Duodenal mucosa (tissue), 2 donors: Measurements from ENCODE around the gene NDUFS7.

ENCODE experiments used
- H3K27ac ChIP-seq: one replicate; pipeline ENCODE4 v1.7.0; 2013; ENCODE audit warnings: low read depth, low read length
- H3K27me3 ChIP-seq, 2 donors: one replicate each; pipeline ENCODE4 v1.7.0; 2013; ENCODE audit warnings: low read length in 2 of 2, control low read depth in 1 of 2; ENCODE audit not compliant: insufficient read depth in 2 of 2, control insufficient read depth in 1 of 2
- H3K36me3 ChIP-seq, 2 donors: one replicate each; pipeline ENCODE4 v1.7.0; 2013; ENCODE audit warnings: low read length in 2 of 2, control low read depth in 1 of 2; ENCODE audit not compliant: insufficient read depth in 2 of 2, control insufficient read depth in 1 of 2
- H3K4me1 ChIP-seq, 2 donors: one replicate each; pipeline ENCODE4 v1.7.0; 2013; ENCODE audit warnings: low read length in 2 of 2, control low read depth in 1 of 2; ENCODE audit not compliant: insufficient read depth in 2 of 2, control insufficient read depth in 1 of 2
- H3K4me3 ChIP-seq, 2 donors: one replicate each; pipeline ENCODE4 v1.7.0; 2013; ENCODE audit warnings: low read length in 2 of 2, low read depth in 1 of 2
- H3K9ac ChIP-seq, 2 donors: one replicate each; pipeline ENCODE4 v1.7.0; 2013; ENCODE audit warnings: low read length in 2 of 2, low read depth in 1 of 2
- H3K9me3 ChIP-seq, 2 donors: one replicate each; pipeline ENCODE4 v1.7.0; 2013; ENCODE audit warnings: low read length in 2 of 2, control low read depth in 1 of 2; ENCODE audit not compliant: control insufficient read depth in 1 of 2

The NDUFS7 gene

DNA sequence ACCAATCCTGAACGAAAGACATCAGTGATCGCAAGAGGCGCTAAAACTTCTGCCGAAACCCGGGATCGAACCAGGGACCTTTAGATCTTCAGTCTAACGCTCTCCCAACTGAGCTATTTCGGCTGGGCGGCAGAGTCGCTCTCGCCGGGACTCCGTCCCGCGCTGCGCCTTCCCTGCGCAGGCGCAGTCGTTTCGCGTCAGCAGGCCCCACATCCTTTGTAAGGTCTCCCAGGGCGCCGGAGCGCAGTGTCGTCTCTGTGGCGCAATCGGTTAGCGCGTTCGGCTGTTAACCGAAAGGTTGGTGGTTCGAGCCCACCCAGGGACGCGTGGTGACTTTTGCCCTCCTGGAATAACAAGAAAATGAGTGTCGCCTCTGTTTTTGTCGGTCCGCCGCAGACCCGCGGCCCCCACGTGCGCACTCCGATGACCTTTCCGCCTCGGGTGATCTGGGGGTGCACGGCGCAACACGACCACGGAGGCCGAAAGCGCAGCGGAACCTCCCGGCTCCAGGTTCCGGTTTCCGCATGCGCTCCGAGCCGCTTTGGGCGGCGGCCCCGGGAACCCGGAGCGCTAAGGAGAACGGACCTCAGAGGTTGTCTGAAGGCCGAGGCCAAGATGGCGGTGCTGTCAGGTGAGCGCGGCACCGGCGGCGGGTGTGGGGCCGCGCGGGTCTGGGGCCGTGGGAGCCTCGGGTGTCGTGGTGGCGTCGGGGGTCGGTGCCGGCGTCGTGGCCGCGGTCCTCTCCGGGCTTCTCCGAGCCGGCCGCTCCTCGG is at the start of gene NDUFS7:
Gene NDUFS7 (plus strand): TSS at position 596 of the 773 bp plus-strand sequence. CDS start 20 bp downstream, at position 616.
- Histone ChIP-seq H3K36me3 (peaks cover 0 to 17% of the 10 kb centered on the region in 2 donors), H3K27me3 (no peaks in the 10 kb centered on the region), H3K27ac (peak within 1 kb of the TSS; percentile 96), H3K4me3 (peak within 1 kb of the TSS; percentile 91 to 95), H3K4me1 (peaks cover 0 to 19% of the 10 kb centered on the region in 2 donors), H3K9ac (peak within 1 kb of the TSS; percentile 92 to 100), H3K9me3 (no peaks in the 10 kb centered on the region)

DNA sequence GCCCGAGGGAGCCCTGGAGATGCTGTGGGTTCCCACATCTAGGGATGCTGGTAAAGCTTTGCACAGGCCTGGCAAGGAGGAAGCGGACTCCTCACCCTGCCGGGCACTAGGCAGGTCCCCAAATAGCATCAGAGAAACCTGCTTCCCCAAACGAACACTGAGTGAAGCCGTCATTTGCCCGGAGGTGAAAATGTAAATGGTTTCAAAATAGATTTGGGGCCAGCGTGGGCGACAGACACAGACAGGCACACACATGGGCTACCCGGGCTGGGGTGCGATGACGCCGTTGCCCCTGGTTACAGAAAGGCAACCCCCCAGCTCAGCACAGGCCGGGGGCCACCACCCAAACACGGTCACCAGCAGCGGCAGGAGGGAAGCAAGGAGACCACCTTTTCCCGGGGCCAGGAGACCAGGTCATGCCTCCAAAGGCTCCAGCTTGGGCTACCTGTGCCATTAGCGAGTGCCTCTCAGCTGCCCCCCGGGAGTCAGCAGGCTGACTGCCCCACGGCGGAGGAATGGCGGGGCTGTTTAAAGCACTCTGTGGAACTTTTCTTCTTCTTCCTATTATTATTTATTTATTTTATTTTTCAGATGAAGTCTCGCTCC is 47.5 kb upstream of the NDUFS7 start:
- no peak overlapping the region for H3K4me3 ChIP-seq
- no peak overlapping the region for H3K9ac ChIP-seq
- no peak overlapping the region for H3K27ac ChIP-seq
- H3K9me3 ChIP-seq, result no peaks in the 10 kb centered on the region
- H3K36me3 ChIP-seq, result no peaks in the 10 kb centered on the region
- peaks cover 0 to 6% of the 10 kb centered on the region in 2 donors for H3K27me3 ChIP-seq
- H3K4me1 ChIP-seq, result no peaks in the 10 kb centered on the region

DNA sequence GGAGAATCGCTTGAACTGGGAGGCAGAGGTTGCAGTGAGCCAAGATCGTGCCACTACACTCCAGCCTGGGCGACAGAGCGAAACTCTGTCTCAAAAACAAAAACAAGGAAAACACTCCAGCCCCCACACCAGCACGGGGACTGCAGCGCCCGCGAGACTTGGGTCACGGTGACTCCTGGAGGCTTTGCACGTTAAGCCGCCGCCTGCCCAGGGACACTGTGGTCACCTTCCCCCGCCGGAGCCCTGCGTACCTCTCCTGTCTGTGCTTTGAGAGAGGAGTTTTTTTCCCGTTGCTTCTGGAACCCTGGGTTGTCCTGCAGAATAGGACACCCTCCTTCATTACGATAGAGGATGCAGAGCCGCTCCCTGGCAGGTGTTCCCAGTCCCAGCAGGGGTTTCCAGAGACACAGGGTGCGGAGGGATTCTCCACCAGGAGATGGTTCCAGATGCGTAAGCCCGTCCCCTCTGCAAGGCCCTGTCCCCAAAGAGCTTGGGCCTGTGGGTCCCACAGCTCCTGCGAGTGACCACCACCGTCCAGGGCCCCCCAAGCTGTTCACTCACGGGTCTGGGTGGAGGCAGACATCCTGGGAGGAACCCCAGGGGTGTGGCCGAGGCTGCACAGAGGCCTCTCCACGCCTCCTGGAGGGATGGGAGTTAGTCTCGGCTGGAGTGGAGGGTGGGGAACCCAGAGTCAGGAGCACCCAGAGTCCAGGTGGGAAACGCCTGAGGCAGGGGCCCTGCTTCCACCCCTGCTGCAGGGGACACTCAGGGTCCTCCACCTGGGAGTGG is 42.8 kb upstream of the NDUFS7 start:
- Histone ChIP-seq H3K36me3 (no peaks in the 10 kb centered on the region), H3K27ac (no peak overlapping the region), H3K27me3 (no peaks in the 10 kb centered on the region), H3K9me3 (no peaks in the 10 kb centered on the region), H3K9ac (no peak overlapping the region), H3K4me1 (no peaks in the 10 kb centered on the region), H3K4me3 (no peak overlapping the region)

DNA sequence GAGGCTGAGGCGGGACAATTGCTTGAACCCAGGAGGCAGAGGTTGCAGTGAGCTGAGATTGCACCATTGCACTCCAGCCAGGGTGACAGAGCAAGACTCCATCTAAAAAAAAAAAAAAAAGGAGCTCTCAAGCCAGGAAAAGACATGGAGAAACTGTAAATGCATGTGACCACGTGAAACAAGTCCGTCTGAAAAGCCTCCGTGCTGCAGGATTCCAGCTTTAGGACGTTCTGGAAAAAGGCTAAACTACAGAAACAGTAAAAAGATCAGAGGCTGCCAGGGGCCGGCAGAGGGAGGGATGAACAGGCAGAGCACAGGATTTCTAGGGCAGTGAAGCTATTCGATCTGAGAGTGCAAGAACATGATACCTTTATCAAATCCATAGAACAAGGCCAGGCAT is 40.7 kb upstream of the NDUFS7 start:
- no peak overlapping the region for H3K27ac ChIP-seq

DNA sequence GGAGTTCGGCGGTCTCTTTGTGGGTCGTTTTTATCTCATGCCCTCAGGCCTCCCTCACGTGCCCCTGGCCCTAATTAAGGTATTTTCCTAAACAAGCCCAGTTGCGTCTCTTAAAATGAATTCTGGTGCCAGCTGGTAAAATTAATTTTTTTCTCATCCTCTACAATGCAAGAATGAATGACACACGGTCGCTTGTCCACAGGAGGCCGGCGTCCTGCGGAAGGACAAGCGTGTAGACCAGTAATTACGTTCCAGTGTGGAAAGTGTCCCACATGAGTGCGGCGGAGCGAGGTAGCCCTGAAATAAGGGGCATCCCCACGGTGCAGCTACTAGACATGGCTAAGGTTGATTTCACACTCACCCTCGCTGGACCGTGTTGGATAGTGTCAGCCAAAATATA is 34.5 kb upstream of the NDUFS7 start:
- H3K4me3 ChIP-seq, result no peak overlapping the region
- H3K36me3 ChIP-seq, result no peaks in the 10 kb centered on the region
- no peaks in the 10 kb centered on the region for H3K27me3 ChIP-seq
- no peaks in the 10 kb centered on the region for H3K9me3 ChIP-seq
- no peak overlapping the region for H3K27ac ChIP-seq
- H3K9ac ChIP-seq, result no peak overlapping the region
- H3K4me1 ChIP-seq, result no peaks in the 10 kb centered on the region

More for the DNA sequence above, 40.7 kb upstream of the NDUFS7 start:
- Histone ChIP-seq H3K4me1 (no peaks in the 10 kb centered on the region), H3K27me3 (no peaks in the 10 kb centered on the region), H3K36me3 (no peaks in the 10 kb centered on the region), H3K4me3 (no peak overlapping the region), H3K9me3 (no peaks in the 10 kb centered on the region), H3K9ac (no peak overlapping the region)

DNA sequence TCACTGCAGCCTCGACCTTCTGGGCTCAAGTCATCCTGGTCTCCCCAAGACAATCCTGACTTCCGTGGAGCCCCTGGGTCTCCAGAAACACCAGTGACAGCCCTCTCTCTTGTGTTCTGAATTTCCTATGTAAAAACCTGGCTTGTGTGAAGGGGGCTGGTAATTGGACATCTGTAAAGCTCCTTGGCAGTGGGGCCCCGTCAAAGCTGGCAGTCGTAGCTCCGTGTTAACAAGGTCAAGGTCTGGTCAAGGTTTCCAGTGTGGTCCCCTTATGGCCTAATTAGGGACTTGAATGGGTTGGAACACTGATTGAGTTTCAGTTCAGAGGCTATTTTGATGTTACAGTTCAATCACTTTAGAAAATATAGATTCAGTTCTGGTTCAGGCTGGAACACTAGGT is 32.8 kb upstream of the NDUFS7 start:
- Histone ChIP-seq H3K27ac (no peak overlapping the region), H3K4me3 (no peak overlapping the region), H3K4me1 (peaks cover 5 to 6% of the 10 kb centered on the region in 2 donors)

DNA sequence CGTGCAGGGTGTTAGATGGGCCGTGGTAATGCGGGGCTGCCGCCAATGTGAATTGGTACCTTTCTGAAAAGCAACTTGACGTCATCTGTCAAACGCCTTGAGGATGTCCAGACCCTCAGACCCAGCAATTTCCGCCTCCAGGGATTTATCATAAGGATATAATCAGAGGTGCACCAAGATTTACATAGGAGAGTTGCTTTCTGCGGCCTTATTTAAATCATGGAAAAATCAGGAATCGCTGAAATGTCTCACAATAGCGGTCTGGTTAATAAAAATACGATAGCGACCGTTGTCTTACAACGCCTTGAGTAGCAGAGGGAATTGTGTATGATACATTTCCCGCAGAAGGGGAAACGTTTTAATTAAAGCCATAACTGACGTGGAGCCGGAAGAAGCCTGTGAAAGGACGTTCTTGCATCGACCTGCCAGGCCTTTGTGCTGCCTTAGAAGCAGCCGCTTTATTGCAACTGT is 32.3 kb upstream of the NDUFS7 start:
- H3K9me3 ChIP-seq, result no peaks in the 10 kb centered on the region
- no peak overlapping the region for H3K9ac ChIP-seq
- peaks cover 10 to 11% of the 10 kb centered on the region in 2 donors for H3K4me1 ChIP-seq
- no peak overlapping the region for H3K4me3 ChIP-seq
- H3K36me3 ChIP-seq, result no peaks in the 10 kb centered on the region
- H3K27ac ChIP-seq, result no peak overlapping the region
- no peaks in the 10 kb centered on the region for H3K27me3 ChIP-seq

More for the DNA sequence above, 32.8 kb upstream of the NDUFS7 start:
- Histone ChIP-seq H3K9me3 (no peaks in the 10 kb centered on the region), H3K36me3 (no peaks in the 10 kb centered on the region), H3K27me3 (no peaks in the 10 kb centered on the region), H3K9ac (no peak overlapping the region)

DNA sequence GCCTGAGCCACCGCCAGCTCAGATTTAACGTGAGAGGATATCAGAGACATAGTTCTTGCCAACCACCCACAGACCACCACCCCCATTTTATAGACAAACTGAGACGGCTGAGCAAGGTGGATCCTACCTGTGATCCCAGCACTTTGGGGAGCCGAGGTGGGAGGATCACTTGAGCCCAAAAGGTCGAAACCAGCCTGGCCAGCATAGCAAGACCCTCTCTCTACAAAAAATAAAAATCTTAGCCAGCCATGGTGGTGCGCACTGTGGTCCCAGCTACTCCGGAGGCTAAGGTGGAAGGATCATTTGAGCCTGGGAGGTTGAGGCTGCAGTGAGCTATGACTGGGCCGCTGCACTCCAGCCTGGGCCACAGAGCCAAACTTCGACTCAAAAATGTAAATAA is 30.6 kb upstream of the NDUFS7 start:
- H3K36me3 ChIP-seq, result peaks cover 4 to 8% of the 10 kb centered on the region in 2 donors
- H3K9ac ChIP-seq, result no peak overlapping the region
- no peaks in the 10 kb centered on the region for H3K9me3 ChIP-seq
- H3K27me3 ChIP-seq, result no peaks in the 10 kb centered on the region
- H3K27ac ChIP-seq, result no peak overlapping the region
- no peak overlapping the region for H3K4me3 ChIP-seq
- H3K4me1 ChIP-seq, result peaks cover 10 to 16% of the 10 kb centered on the region in 2 donors

DNA sequence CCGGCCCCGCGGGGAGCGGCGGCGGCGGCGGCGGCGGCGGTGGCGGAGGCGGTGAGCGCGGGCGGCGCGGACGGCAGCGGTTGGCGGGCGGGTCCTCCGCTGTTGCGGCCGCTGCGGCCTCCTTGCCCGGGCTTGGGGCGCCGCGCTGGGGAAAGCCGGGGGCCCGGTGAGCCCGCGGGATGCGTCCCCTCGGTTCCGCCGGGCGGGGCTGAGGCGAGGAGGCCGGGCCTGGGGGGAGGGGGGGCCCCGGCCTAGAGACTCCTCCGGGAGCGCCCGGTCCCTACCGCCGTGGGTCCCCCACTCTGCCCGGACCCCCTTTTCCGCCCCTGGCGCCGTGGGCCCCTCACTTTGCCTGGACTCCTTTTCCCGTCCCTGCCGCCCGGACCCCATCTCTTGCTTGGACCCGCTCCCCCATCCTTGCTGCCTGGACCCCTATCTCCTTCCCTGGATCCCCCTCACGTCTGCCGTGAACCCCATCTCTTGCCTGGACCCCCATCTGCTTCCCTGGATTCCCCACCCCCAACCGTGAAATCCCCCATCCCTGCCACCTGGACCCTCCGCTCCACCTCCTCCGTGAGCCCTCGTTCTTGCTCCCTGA is 28.6 kb upstream of the NDUFS7 start:
- Histone ChIP-seq H3K9ac (peak overlapping the region; percentile 69 to 76), H3K9me3 (no peaks in the 10 kb centered on the region), H3K36me3 (peaks cover 14 to 25% of the 10 kb centered on the region in 2 donors), H3K27me3 (no peaks in the 10 kb centered on the region), H3K4me3 (peak overlapping the region; percentile 76 to 80), H3K4me1 (peaks cover 10 to 16% of the 10 kb centered on the region in 2 donors), H3K27ac (peak overlapping the region; percentile 56)
